Ureter (tissue), 1 donor: Measurements from ENCODE around the gene FAM78B. TPM values are rescaled to one million over a fixed set of nuclear protein-coding genes. Genes with fewer than 3 reads are reported as not detected.

Source experiments
- DNase-seq: peaks from one replicate; pipeline ENCODE4 v3.0.0-alpha.2; 2020; ENCODE audit warnings: low spot score
- total RNA-seq: library from RNA; stranded (reverse); gene quantifications from one replicate; pipeline ENCODE4 v1.2.4, GENCODE V29; 2023
- donor health status: DM: yes; HTN: yes; CAD: no.

The FAM78B gene
- total RNA-seq: 3.6 TPM

- peak; percentile 81 for DNase-seq
Measured at GRCh38 chr1:166166698-166167571, at the start of gene FAM78B. Gene FAM78B, minus strand, starts transcription at chr1:166167001. Its CDS starts 753 bp downstream, at chr1:166166248.

DNA sequence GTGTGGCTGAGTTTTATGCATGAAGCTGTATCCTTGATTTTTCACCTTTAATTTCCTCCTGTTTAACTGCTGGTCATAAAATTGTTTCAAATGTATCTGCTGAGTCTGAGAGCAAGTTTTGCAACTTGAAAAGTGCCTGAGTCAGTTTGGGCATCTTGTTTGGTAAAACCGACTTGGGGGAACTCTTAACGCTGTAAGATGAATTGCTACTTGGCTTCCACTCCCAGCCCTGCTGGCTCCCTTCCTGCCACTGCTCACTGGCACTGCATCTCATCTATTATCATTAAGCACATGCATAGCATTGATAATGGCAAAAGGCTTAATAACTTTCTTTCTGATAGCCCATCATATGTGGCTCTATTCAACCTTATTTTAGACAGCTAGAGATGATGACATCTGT, 35.7 kb upstream of the FAM78B start:
- DNase-seq: no peak

- DNase-seq: no peak
Measured at GRCh38 chr1:166200743-166201142, 33.9 kb upstream of the FAM78B start.

- no peak for DNase-seq
Measured at GRCh38 chr1:166197597-166197996, 30.8 kb upstream of the FAM78B start.

GRCh38 chr1:166197141-166197540, 30.3 kb upstream of the FAM78B start:
- DNase-seq: no peak

DNA sequence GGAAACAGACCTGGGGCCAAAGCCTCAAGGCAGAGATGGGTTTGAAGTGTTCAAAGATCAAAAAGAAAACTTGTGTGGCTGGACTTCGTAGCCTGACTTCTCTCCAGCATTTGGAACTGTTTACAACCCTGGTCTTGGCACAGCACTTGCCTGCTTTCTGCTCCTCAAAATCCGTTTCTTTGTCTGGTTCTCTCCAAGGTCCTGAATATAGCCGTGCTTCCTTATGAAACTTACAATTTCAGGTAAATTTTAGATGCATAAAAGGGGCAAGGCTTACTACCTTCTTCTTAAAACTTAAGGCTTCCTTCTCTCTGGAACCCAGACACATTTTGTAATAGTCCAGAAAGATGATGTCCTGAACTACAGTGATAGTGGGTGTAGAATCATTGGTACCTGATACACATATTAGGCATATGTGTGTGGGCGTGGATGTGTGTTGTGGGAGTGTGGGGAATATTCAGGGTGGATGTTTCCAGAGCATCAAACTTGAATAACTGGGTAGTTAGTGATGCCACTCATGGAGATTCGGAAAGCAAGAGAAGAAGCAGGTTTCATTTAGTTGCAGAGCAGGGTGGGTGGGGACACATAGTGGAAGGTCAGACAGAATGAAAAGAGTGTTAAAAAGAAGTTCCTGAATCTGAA, 26.4 kb upstream of the FAM78B start:
- DNase-seq: no peak

DNA sequence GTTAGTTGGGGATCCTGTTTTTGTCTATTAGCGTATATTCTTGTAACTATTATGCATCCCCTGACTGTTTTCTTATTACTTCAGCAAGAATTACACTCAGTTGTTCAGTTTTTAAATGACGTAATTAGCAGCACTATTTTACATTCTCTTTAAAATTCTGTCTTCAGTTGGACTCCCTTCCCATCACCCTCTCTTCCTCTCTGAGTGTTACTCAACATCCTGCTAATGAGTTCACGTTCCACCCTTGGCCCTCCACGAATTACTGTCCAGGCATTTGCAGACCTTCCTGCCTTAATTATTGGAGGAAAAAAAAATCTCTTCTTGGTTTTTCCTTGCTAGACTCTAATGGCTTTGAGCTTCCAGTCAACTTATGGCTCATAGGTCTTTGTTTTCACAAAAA, 23.6 kb upstream of the FAM78B start:
- no peak for DNase-seq

DNA sequence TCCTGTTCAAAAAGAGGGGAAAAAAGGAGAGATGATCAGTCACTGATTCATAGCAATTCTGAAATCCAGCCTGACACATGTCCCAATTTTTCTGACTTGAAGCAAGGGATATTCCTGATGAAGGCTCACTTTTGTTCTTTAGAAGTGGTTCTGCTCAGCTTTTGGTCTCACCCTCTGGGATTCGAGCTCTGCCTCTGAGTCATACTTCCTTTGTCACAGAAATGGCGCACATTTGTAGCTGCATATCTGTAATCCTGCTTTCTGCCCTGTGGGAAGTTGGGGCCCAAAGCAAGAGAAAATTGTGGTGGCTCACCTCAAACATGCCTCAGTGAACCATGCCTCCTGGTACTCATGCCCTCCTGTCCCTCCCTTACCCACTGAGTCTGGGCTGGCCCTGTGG, 22.3 kb upstream of the FAM78B start:
- DNase-seq: no peak

- no peak for DNase-seq
Measured at GRCh38 chr1:166185526-166185925, 18.7 kb upstream of the FAM78B start.

GRCh38 chr1:166184897-166185296, 18.1 kb upstream of the FAM78B start:
- DNase-seq: no peak

GRCh38 chr1:166184012-166184411, 17.2 kb upstream of the FAM78B start:
- DNase-seq: no peak

GRCh38 chr1:166182281-166182680, 15.5 kb upstream of the FAM78B start:
- DNase-seq: no peak

GRCh38 chr1:166176416-166176815, 9.6 kb upstream of the FAM78B start:
- no peak for DNase-seq

GRCh38 chr1:166175032-166175431, 8.2 kb upstream of the FAM78B start:
- DNase-seq: no peak

DNA sequence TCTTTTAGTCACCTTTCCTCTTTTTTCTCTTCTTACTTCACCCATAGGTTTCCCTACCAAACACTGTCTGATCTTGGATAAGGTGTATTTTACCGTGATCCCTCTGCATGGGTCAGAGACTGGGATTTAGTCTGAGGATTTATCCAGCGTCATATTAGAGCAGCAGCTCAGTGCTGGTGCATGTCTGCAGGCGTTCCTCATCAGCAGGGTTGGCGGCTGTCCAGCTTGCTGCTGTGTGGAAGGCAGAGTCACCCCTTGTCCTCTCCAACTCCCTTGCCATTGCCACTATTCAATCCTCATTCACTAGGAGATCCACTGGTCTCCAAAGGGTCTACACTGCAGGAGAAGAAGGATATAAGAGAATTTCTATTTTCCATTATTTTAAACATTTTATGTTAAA, 7.3 kb upstream of the FAM78B start:
- no peak for DNase-seq

- no peak for DNase-seq
Measured at GRCh38 chr1:166172106-166172505, 5.3 kb upstream of the FAM78B start.

DNA sequence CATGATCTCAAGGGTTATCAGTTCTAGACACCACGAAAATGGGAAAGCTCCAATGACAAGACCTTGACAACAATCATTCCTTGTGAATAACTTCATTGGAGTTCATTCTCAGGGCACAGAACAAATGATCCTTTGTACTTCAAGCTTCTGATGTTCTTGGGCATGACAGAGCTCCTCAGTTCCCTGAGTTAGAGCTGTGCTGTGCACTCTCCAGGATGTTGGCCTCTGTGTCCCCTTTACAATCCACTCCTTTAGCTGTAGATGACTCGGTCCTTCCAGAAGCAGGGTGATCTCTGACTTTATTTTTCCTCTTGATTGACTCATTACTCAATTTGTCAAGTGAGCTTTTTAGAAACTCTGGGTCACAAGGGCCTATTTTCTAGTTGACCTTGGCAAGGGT, 3.9 kb upstream of the FAM78B start:
- no peak for DNase-seq

DNA sequence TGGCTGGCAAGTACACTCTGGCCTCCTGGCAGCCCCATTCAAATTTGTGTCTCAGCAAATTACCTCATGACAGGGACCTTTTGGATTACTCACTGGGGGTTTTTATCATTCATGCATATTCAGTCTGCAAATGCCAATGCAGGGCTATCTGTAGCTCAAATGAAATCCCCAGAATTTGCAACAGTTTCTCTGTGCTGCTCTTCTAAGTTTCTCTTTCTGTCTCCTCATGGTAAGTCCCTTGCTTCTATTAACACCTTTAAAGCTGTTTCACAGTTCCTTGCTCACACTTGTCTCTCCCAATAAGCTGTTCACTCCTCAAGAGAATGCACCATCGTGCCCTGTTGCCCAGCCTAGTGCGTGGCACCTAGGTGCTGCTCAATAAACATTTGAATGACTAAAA, 3.3 kb upstream of the FAM78B start:
- no peak for DNase-seq

DNA sequence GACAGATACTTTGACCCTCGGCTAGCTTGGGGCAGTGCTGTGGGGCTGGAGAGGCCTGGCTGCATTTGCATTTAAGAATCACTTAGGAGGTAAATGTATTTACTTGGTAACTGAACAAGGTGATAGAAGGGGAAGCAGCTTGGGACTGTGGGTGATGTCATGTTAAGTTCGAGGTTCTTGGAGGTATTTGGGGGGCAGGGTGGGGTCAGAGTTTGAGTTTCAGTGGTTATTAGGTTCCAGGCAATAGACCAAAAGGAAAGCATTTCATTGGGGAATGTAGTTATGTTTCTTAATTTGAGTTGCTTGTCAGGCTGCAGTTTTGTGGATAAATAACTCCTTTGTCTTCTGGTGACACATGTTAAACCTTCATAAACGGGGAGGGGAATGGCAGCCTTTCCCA, 2.4 kb upstream of the FAM78B start:
- DNase-seq: no peak

DNA sequence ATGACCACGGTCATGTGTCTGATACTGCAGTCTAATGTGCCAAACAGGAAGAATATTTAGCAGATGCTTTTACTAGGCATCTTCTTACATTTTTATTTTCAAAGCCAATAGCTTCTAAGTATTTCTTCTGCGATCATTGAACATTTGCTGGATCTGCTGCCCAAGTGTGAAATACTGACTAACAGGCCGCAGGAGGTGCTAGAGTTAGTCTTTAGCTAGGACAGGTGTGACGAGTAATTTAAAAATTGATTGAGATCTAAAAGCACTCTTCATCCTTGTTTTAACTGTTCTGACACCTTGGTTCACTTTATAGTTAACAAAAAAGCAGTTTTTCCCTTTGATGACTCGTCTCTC, 748 bp upstream of the FAM78B start:
- no peak for DNase-seq

GRCh38 chr1:166166329-166166697, 488 bp downstream of the FAM78B start:
- no peak for DNase-seq

DNA sequence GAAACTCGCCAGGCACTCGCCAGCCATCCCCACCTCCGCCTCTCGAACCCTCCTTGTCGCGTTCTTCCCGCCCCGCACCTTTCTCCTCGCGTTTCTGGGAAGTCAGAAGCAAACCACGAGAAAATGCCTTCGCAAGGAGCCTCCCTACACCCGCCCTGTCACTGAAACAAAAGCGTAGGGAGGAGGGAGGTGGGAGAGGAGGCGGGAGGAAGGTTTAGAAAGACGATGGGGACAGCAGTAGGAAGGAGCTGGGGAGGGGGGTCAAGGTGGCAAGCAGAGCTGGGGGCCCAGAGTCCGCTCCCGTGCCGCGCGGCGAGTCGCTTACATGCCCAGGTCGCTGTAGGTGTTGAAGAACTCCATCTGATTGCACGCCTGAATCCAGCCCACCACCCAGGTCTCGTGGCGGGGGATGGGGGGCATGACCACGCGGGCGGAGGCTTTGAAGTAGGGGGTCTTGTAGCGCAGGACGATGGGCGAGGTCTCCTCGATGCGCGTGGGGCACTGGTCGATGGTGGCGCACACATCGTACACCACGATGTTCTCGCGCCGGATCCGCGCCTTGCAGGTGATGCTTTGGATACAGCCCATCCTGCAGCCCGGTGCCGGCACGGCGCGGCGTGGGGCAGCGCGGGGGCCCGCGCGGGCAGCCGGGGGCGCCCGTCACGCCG, 1.0 kb downstream of the FAM78B start:
- DNase-seq: no peak
